ENCODE data around the gene PIGS. TPM values are rescaled to one million over a fixed set of nuclear protein-coding genes. Genes with fewer than 3 reads are reported as not detected.
"Not testable (repeated sequence)": the region's sequence is repeated elsewhere in the genome, so short reads cannot be mapped to it uniquely, and the experiment has no call there.

Gene PIGS
- polyA plus RNA-seq, 6 donors from 2014 or later = 31.3 to 61.7 (median 46.0) TPM

DNA sequence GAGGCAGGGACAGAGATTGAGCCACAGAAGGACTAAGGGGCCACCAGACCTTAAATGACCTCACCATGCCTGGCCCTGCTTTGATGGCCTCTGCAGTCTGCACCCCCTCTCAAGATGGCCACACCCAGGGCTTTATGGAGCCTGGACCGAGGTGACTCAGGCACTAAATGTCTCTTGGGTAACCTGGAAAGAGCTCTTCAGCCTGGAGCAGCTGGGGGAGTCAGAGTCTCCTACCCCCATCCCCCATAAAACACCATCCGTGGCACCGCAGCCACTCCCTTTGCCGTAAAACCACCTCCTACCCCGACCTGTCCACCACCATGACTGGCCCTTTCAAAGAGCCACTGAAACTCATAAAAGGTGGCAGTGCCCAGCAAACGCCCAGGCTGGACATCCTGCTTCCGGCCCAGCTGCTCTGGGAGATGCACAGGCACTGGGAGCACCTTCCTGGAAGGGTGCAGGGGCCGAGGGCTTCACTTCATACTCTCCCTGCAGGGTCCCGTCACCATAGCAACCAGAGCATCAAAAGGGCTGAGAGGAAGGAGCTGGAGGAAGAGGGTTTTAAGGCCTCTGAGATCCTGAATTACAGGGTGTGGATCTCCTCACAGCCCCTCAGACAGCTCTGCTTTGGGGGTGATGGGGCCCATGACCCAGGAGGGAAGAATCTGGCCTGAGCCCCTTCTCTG is 42.9 kb downstream of the PIGS start:
- DNase-seq (no peak), ATAC-seq (ENCODE audit: low read depth in 2 of 2) (no peak)
- peaks cover 0 to 3% (median 3%) of the 10 kb centered on the region in 3 donors for H3K4me1 Mint-ChIP-seq
- no peaks in the 10 kb centered on the region for H3K9me3 Mint-ChIP-seq
- no peak overlapping the region for H3K4me3 Mint-ChIP-seq
- no peaks in the 10 kb centered on the region for H3K36me3 Mint-ChIP-seq
- H3K27me3 Mint-ChIP-seq = peaks cover 0 to 8% (median 0%) of the 10 kb centered on the region in 3 donors
- H3K27ac Mint-ChIP-seq = no peak overlapping the region

DNA sequence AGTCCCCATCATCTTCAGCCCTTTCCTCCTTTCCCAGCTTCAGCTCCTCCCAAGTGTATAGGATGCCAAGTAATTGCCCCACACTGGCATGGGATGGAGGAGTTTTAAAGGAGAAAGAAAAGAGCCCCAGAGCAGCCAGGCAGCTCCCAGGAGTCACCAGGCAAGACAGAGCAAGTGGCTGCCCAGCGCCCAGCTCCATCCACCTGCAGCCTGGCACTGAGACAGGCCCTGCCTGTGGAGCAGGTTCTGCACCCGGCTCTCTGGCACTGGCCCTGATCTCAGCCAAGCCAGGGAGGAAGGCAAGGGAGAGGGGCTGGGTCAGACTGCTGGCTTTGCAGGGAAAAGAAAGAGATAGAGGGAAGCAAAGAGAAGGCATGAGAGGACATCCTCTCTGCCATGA is 43.5 kb downstream of the PIGS start:
- Mint-ChIP-seq H3K36me3 (no peaks in the 10 kb centered on the region), H3K4me1 (peaks cover 0 to 3% (median 0%) of the 10 kb centered on the region in 3 donors), H3K27ac (peak overlapping the region in 1 of 6 donors; percentile 28), H3K27me3 (peaks cover 0 to 8% (median 0%) of the 10 kb centered on the region in 3 donors), H3K4me3 (no peak overlapping the region), H3K9me3 (no peaks in the 10 kb centered on the region)
- ATAC-seq (ENCODE audit: low read depth in 2 of 2) = no peak
- DNase-seq = no peak

DNA sequence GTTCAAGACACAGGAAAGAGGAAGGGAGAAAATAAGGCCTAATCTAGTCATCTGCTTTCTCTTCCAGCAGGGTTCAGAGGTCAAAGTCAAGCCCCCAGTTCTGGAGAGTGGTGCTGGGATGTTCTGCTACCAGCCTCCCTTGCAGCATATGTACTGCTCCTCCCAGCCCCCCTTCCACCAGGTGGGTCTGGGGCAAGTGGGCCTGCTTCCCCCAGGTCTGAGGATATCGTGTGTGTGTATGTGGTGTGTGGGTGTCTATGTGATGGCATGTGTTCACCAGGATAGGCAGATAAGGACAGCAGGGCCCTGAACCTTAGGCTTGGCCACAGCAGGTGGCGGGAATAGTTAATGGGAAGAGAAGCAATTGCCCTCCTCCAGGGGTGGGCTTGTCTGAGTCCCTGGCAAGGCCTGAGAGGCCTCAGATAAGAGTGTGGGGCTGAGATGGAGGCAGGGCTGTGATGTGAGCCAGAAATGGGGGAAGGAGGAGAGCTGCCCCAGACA is 44.1 kb downstream of the PIGS start:
- Mint-ChIP-seq H3K4me3 (peak overlapping the region in 1 of 8 donors; percentile 37), H3K27ac (peak overlapping the region in 3 of 6 donors; percentile 36 to 84 (median 49)), H3K9me3 (no peaks in the 10 kb centered on the region), H3K27me3 (peaks cover 0 to 8% (median 0%) of the 10 kb centered on the region in 3 donors), H3K4me1 (peaks cover 0 to 3% (median 0%) of the 10 kb centered on the region in 3 donors), H3K36me3 (no peaks in the 10 kb centered on the region)
- DNase-seq = no peak
- ATAC-seq (ENCODE audit: low read depth in 2 of 2) = no peak

DNA sequence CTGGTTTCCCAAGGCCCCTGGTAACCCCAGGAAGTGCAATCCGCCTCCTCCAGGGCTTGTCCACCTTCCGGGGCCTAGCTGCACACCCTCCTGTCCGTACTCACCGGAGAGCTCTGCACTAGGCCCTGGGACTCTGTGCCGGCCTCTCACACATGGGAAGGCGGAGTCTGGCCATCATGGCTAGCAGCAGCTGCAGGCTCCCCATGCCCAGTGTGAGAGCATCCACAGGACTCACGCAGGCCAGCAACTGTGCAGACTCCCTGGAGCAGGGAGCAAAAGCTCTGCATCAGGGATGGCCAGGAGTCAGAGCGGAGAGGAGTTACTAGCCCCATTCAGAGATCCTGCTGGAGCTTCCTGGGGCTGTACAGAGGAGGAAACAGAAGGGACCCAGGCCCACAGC is 44.9 kb downstream of the PIGS start:
- ATAC-seq (ENCODE audit: low read depth in 2 of 2) (no peak), DNase-seq (no peak)
- Mint-ChIP-seq H3K4me1 (peaks cover 0 to 3% (median 0%) of the 10 kb centered on the region in 3 donors), H3K4me3 (no peak overlapping the region), H3K27ac (no peak overlapping the region), H3K36me3 (no peaks in the 10 kb centered on the region), H3K9me3 (no peaks in the 10 kb centered on the region), H3K27me3 (peaks cover 0 to 4% (median 0%) of the 10 kb centered on the region in 3 donors)

DNA sequence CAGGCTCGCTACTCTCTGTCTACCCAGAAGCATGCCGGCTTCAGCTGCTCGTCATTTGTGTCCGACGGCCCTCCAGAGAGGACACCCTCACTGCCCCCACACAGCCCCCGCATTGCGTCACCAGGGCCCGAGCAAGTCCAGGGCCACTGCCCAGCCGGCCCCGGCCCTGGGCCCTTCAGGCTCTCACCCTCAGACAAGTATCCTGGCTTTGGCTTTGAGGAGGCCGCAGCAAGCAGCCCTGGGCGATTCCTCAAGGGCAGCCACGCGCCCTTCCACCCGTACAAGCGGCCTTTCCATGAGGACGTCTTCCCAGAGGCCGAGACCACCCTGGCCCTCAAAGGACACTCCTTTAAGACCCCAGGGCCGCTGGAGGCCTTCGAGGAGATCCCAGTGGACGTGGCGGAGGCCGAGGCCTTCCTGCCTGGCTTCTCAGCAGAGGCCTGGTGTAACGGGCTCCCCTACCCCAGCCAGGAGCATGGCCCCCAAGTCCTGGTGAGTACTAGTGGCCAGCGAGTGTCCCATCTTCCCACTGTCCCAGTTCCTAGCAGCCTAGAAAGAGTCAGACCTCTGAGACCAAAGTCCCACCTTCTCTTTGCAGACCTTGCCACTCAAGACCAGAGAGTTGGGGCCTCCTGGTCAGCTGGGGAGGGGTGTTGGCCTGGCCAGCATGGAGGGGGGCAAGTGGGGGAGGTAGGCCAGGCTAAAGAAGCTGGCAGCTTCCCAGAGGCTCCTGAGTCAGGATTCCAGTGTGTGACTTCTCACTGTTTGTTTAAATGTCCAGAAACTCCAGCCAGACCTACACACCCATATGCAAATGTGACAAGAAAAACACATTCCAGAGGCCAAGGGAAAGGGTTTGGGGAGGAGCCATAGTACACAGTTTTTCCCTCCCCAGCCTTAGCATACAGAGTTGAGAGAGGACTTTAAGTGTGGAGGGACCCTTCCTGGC is 46.6 kb downstream of the PIGS start:
- Mint-ChIP-seq H3K4me1 (peaks cover 0 to 7% (median 0%) of the 10 kb centered on the region in 3 donors), H3K4me3 (no peak overlapping the region), H3K9me3 (no peaks in the 10 kb centered on the region), H3K27me3 (no peaks in the 10 kb centered on the region), H3K36me3 (no peaks in the 10 kb centered on the region), H3K27ac (peak overlapping the region in 1 of 6 donors; percentile 10)
- no peak for DNase-seq
- ATAC-seq (ENCODE audit: low read depth in 2 of 2) = no peak

DNA sequence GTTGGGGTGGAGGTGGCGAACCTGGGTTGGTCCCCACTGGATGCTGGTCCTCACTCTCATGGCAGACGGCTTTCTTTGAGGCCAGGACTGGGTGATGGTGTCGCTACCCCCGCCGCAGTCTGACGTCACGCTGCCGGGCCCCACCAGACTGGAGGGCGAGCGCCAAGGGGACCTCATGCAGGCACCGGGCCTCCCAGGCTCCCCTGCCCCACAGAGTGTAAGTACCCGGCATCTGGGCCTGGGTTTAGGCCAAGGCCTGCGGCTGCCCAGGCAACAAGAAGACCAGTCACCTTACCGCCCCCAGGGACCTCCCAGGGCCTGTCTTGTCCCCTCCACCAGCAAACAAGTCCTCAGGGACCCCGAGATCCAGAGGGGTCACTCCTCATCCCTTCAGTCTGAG is 47.4 kb downstream of the PIGS start:
- H3K27ac Mint-ChIP-seq = no peak overlapping the region

DNA sequence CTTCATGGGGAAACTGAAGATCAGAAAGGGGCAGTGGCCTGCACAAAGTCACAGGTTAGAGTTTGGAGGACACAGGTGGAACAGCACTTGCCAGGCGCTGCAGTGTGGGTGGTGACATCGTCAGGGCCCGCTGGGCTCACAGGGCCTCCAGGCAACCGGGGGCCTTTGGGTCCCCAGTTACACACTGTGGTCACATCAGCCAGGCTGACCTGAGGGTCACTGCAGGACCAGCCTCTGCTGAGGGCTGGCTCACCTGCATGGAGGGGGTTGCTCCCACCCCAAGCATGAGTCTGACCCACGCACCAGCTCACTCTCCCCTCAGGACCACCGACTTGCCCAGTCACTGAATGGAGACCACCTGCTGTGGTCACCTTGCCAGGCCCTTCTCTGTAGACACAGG is 48.1 kb downstream of the PIGS start:
- Mint-ChIP-seq H3K4me3 (no peak overlapping the region), H3K27me3 (peaks cover 0 to 2% (median 0%) of the 10 kb centered on the region in 3 donors), H3K36me3 (no peaks in the 10 kb centered on the region), H3K27ac (no peak overlapping the region), H3K9me3 (no peaks in the 10 kb centered on the region), H3K4me1 (peaks cover 3 to 15% (median 6%) of the 10 kb centered on the region in 3 donors)
- DNase-seq (no peak), ATAC-seq (ENCODE audit: low read depth in 2 of 2) (no peak)

More for the DNA sequence above, 47.4 kb downstream of the PIGS start:
- Mint-ChIP-seq H3K4me3 (peak overlapping the region in 1 of 8 donors; percentile 22), H3K27me3 (no peaks in the 10 kb centered on the region), H3K36me3 (no peaks in the 10 kb centered on the region), H3K9me3 (no peaks in the 10 kb centered on the region), H3K4me1 (peaks cover 0 to 11% (median 0%) of the 10 kb centered on the region in 3 donors)
- ATAC-seq (ENCODE audit: low read depth in 2 of 2) (no peak), DNase-seq (no peak)

DNA sequence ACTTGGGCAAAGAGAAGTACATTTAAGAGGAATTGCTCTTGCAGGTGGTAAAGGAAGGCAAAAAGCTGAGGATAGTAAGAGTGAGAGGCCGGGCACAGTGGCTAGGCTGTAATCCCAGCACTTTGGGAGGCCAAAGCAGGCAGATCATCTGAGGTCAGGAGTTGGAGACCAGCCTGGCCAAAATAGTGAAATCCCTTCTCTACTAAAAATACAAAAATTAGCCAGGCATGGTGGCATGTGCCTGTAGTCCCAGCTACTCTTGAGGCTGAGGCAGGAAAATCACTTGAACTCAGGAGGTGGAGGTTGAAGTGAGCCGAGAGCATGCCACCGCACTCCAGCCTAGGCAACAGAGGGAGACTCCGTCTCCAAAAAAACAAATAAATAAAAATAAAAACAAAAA is 49.0 kb downstream of the PIGS start:
- H3K4me3 Mint-ChIP-seq; H3K27me3 Mint-ChIP-seq; H3K27ac Mint-ChIP-seq; DNase-seq; H3K36me3 Mint-ChIP-seq; H3K9me3 Mint-ChIP-seq; ATAC-seq (ENCODE audit: low read depth in 2 of 2): not testable (repeated sequence)
- peaks cover 6 to 15% (median 8%) of the 10 kb centered on the region in 3 donors for H3K4me1 Mint-ChIP-seq

DNA sequence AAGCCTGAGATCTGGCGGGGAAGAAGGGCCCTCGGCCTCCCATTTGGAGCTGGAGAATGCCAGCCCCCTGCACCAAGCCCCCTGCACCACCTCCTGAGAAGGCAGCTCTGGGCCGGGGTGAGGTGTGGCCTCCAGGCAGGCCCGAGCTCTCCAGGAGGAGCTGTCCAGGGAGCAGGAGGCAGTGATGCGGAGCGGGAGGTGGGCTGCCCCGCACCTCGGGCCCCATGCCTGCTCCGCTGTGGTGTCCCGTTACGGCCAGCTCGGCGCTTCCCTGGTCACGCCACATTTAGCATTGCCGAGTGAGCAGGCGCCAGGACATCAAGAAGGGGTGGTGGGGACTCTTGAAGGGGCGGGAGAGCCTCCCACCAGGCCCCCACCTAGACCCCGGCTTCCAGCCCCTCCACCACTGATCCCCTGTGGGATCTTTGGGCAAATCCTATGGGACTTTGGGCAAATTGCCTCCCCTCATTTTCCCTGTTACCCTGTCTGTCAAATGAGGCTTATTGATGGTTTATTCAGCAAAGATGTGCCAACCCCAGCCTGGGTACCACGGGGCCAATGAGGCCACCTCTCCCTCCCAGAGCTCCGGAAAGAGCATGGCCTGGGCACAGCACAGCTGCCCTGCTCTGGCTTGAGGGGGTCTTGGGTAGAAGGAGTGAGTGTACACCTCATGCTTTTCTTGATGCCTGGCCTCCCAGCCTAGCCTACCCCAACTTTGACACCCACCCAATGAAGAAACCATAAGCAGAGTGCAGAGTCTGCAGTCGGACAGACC is 49.8 kb downstream of the PIGS start:
- Mint-ChIP-seq H3K4me1 (peaks cover 6 to 13% (median 8%) of the 10 kb centered on the region in 3 donors), H3K27me3 (peaks cover 0 to 4% (median 0%) of the 10 kb centered on the region in 3 donors), H3K4me3 (no peak overlapping the region), H3K9me3 (no peaks in the 10 kb centered on the region), H3K27ac (no peak overlapping the region), H3K36me3 (no peaks in the 10 kb centered on the region)
- no peak for ATAC-seq (ENCODE audit: low read depth in 2 of 2)
- DNase-seq = no peak

DNA sequence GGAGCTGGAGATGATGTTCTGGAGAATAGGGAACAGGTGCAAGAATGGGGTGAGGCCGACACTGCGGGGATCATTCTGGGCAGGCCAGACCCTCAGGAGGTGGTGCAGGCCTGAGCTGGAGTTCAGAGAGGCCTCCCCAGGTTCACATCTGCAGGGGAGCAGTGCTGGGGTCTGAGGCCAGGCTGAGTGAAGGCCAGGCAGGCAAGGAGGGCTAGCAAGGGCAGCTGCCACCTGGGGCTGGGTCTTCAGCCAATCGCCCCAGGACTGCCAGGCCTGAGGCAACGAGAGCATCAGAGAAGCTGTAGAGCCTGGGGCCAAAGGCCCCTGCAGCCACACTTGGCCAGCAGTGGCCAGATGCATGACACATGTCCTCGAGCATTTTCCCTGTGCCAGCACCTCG is 50.6 kb downstream of the PIGS start:
- peaks cover 0 to 4% (median 0%) of the 10 kb centered on the region in 3 donors for H3K27me3 Mint-ChIP-seq
- no peak overlapping the region for H3K4me3 Mint-ChIP-seq
- no peak for DNase-seq
- no peaks in the 10 kb centered on the region for H3K36me3 Mint-ChIP-seq
- H3K9me3 Mint-ChIP-seq = no peaks in the 10 kb centered on the region
- peaks cover 6 to 13% (median 8%) of the 10 kb centered on the region in 3 donors for H3K4me1 Mint-ChIP-seq
- no peak for ATAC-seq (ENCODE audit: low read depth in 2 of 2)
- H3K27ac Mint-ChIP-seq = no peak overlapping the region

DNA sequence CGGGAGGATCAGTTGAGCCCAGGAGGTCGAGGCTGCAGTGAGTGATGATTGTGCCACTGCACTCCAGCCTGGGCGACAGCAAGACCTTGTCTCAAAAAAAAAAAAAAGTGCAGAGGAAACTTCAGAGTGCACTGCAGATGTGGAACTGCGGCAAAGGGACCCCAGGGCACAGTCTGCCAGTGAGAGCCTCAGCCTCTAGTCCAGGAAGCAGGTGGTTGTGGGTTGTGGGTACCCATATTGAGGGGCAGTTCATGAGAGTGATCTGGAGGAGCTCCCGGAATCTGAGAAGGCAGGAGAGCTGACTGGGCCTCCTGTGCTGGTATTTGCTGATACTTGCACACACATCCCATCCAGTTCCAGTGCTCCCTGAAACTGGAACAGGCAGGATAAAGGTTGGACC is 52.1 kb downstream of the PIGS start:
- Mint-ChIP-seq H3K36me3 (no peaks in the 10 kb centered on the region), H3K4me1 (peaks cover 6 to 13% (median 8%) of the 10 kb centered on the region in 3 donors), H3K9me3 (no peaks in the 10 kb centered on the region), H3K27ac (peak overlapping the region in 2 of 6 donors; percentile 49 to 70), H3K27me3 (peaks cover 0 to 4% (median 0%) of the 10 kb centered on the region in 3 donors), H3K4me3 (no peak overlapping the region)
- DNase-seq = no peak
- ATAC-seq (ENCODE audit: low read depth in 2 of 2) = no peak

DNA sequence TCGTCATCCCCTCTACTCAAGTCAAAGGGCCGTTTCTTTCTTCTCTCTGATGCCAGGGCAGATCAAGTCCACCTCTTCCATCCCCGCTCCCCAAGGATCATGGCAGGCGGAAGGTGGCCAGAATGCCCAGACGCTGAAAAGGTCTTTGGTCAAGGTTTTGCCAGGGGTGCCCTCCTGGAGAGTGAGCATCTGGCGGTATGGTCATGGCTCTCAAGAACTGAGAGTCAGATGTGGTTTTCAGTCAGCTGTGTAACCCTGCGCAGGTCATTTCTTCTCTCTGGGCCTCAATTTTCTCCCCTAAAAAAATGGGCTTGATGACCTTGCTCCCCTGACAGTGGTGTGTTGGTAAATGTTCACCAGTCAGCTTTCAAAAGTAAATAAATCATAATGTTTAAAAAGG is 52.7 kb downstream of the PIGS start:
- H3K27ac Mint-ChIP-seq = peak overlapping the region in 2 of 6 donors; percentile 49 to 70
- no peaks in the 10 kb centered on the region for H3K36me3 Mint-ChIP-seq
- peaks cover 1 to 5% (median 4%) of the 10 kb centered on the region in 3 donors for H3K27me3 Mint-ChIP-seq
- no peaks in the 10 kb centered on the region for H3K9me3 Mint-ChIP-seq
- peaks cover 6 to 13% (median 8%) of the 10 kb centered on the region in 3 donors for H3K4me1 Mint-ChIP-seq
- ATAC-seq (ENCODE audit: low read depth in 2 of 2) = no peak
- no peak for DNase-seq
- H3K4me3 Mint-ChIP-seq = no peak overlapping the region

DNA sequence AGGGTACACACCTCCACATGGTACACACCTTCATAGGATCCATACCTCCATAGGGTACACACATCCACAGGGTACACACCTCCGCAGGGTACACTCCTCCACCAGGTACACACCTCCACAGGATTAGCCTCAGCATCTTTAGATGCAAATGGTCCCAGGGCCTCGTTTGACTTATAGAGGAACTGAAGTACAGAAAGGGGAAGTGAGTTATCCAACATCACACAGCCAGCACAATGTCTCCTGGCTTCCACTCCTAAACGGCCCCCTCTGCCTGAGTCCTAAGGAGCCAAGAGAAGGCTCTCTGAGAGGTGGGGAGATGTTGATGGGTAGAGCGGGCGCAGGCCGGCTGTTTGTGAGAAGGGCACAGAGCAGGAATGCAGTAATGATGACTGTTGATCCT is 53.2 kb downstream of the PIGS start:
- Mint-ChIP-seq H3K4me1 (peaks cover 6 to 13% (median 8%) of the 10 kb centered on the region in 3 donors), H3K27ac (peak overlapping the region in 1 of 6 donors; percentile 29), H3K4me3 (no peak overlapping the region), H3K9me3 (no peaks in the 10 kb centered on the region), H3K36me3 (no peaks in the 10 kb centered on the region), H3K27me3 (peaks cover 4 to 8% (median 6%) of the 10 kb centered on the region in 3 donors)
- ATAC-seq (ENCODE audit: low read depth in 2 of 2) (peak; percentile 76 to 96), DNase-seq (peak; percentile 17)

Measured in naive B cell (primary cell).